Astrocyte (in vitro differentiated cells and primary cell): ENCODE results near the gene FEZF1. TPM values are rescaled to one million over a fixed set of nuclear protein-coding genes. Genes with fewer than 3 reads are reported as not detected.

Experiments used
- DNase-seq: peaks from one replicate; pipeline ENCODE4 v3.0.0-alpha.2; 2010; ENCODE audit warnings: low read depth
- FAIRE-seq: peaks from 2 replicates; lab custom pipeline; 2011; peaks lifted over from hg19 to GRCh38; lab: Jason Lieb, UNC
- H2AFZ ChIP-seq: 2 replicates; pipeline ENCODE4 v1.6.0; 2012; ENCODE audit warnings: low read depth, low read length, inconsistent platforms
- H3K27ac ChIP-seq: 2 replicates; pipeline ENCODE4 v1.5.1; 2011; ENCODE audit warnings: low read depth, low read length, inconsistent platforms
- H3K27me3 ChIP-seq: 2 replicates; pipeline ENCODE4 v1.6.0; 2011; ENCODE audit warnings: low read length, inconsistent platforms; ENCODE audit not compliant: insufficient read depth
- H3K36me3 ChIP-seq: 2 replicates; pipeline ENCODE4 v1.5.1; 2011; ENCODE audit warnings: low read length, inconsistent platforms; ENCODE audit not compliant: insufficient read depth
- H3K4me1 ChIP-seq: 2 replicates; pipeline ENCODE4 v1.5.1; 2011; ENCODE audit warnings: low read length, inconsistent platforms; ENCODE audit not compliant: insufficient read depth
- H3K4me2 ChIP-seq: 2 replicates; pipeline ENCODE4 v1.6.0; 2012; ENCODE audit warnings: low read length, inconsistent platforms
- H3K4me3 ChIP-seq: 2 replicates; pipeline ENCODE4 v1.5.1; 2011; ENCODE audit warnings: low read depth, mild to moderate bottlenecking, low read length, inconsistent platforms; ENCODE audit not compliant: insufficient read depth
- H3K79me2 ChIP-seq: 2 replicates; pipeline ENCODE4 v1.6.0; 2012; ENCODE audit warnings: mild to moderate bottlenecking, low read length, inconsistent platforms; ENCODE audit not compliant: insufficient read depth
- H3K9ac ChIP-seq: 2 replicates; pipeline ENCODE4 v1.6.0; 2012; ENCODE audit warnings: mild to moderate bottlenecking, low read length, inconsistent platforms
- H3K9me3 ChIP-seq: 2 replicates; pipeline ENCODE4 v1.5.1; 2012; ENCODE audit warnings: low read depth, mild to moderate bottlenecking, low read length, inconsistent platforms; ENCODE audit not compliant: insufficient read depth
- H4K20me1 ChIP-seq: 2 replicates; pipeline ENCODE4 v1.6.0; 2012; ENCODE audit warnings: low read length, inconsistent platforms; ENCODE audit not compliant: insufficient read depth
- H3K27ac Mint-ChIP-seq: one replicate; pipeline ENCODE4 v1.8.0; 2021; ENCODE audit warnings: mild to moderate bottlenecking, mixed read lengths; ENCODE audit not compliant: unreplicated experiment
- H3K27me3 Mint-ChIP-seq: one replicate; pipeline ENCODE4 v1.8.0; 2021; ENCODE audit warnings: low read depth, mixed read lengths; ENCODE audit not compliant: unreplicated experiment
- H3K36me3 Mint-ChIP-seq: one replicate; pipeline ENCODE4 v1.8.0; 2021; ENCODE audit warnings: low read depth, mixed read lengths; ENCODE audit not compliant: unreplicated experiment
- H3K4me1 Mint-ChIP-seq: one replicate; pipeline ENCODE4 v1.8.0; 2021; ENCODE audit warnings: low read depth, mixed read lengths; ENCODE audit not compliant: unreplicated experiment
- H3K4me3 Mint-ChIP-seq: one replicate; pipeline ENCODE4 v1.8.0; 2021; ENCODE audit warnings: mild to moderate bottlenecking, moderate library complexity, mixed read lengths; ENCODE audit not compliant: unreplicated experiment
- H3K9me3 Mint-ChIP-seq: one replicate; pipeline ENCODE4 v1.8.0; 2021; ENCODE audit warnings: mild to moderate bottlenecking, mixed read lengths; ENCODE audit not compliant: unreplicated experiment
- CTCF ChIP-seq: IDR thresholded peaks from 2 replicates; pipeline ENCODE4 v1.5.1; 2011; ENCODE audit warnings: low read depth, mild to moderate bottlenecking, inconsistent platforms, low read length, moderate library complexity; ENCODE audit not compliant: insufficient read depth
- EZH2 ChIP-seq: IDR thresholded peaks from 2 replicates; pipeline ENCODE4 v1.6.1; 2012; ENCODE audit warnings: mild to moderate bottlenecking, low read length, inconsistent platforms; ENCODE audit not compliant: insufficient read depth
- total RNA-seq: library from RNA; stranded (reverse); gene quantifications from 2 replicates; pipeline ENCODE4 v1.2.1, GENCODE V29; 2021

The FEZF1 gene
- total RNA-seq, 1 donor from 2014 or later, result 0.61 TPM

GRCh38 chr7:122258971-122259370, 45.6 kb downstream of the FEZF1 start:
- H3K27me3 Mint-ChIP-seq, result peaks cover 10% of the 10 kb centered on the region
- Histone ChIP-seq H3K27me3 (peaks cover 4% of the 10 kb centered on the region), H2AFZ (no peak overlapping the region), H3K27ac (no peak overlapping the region), H3K4me1 (no peaks in the 10 kb centered on the region), H3K36me3 (no peaks in the 10 kb centered on the region), H3K9ac (no peak overlapping the region), H3K4me3 (no peak overlapping the region), H3K79me2 (no peaks in the 10 kb centered on the region), H4K20me1 (no peaks in the 10 kb centered on the region), H3K4me2 (no peak overlapping the region), H3K9me3 (no peaks in the 10 kb centered on the region)
- no peaks in the 10 kb centered on the region for H3K4me1 Mint-ChIP-seq
- no peak for FAIRE-seq
- no peaks in the 10 kb centered on the region for H3K9me3 Mint-ChIP-seq
- H3K4me3 Mint-ChIP-seq, result no peak overlapping the region
- H3K27ac Mint-ChIP-seq, result no peak overlapping the region
- no peaks in the 10 kb centered on the region for H3K36me3 Mint-ChIP-seq
- no peak for DNase-seq
- TF ChIP-seq CTCF (no peak), EZH2 (no peak)

- Histone ChIP-seq H3K4me2 (no peak overlapping the region), H3K4me1 (no peaks in the 10 kb centered on the region), H4K20me1 (no peaks in the 10 kb centered on the region), H3K27ac (no peak overlapping the region), H3K9ac (no peak overlapping the region), H3K27me3 (peaks cover 4% of the 10 kb centered on the region), H2AFZ (no peak overlapping the region), H3K9me3 (no peaks in the 10 kb centered on the region), H3K36me3 (no peaks in the 10 kb centered on the region), H3K4me3 (no peak overlapping the region), H3K79me2 (no peaks in the 10 kb centered on the region)
- TF ChIP-seq CTCF (no peak), EZH2 (no peak)
- peaks cover 10% of the 10 kb centered on the region for H3K27me3 Mint-ChIP-seq
- H3K36me3 Mint-ChIP-seq, result no peaks in the 10 kb centered on the region
- no peak overlapping the region for H3K4me3 Mint-ChIP-seq
- no peak for FAIRE-seq
- no peaks in the 10 kb centered on the region for H3K4me1 Mint-ChIP-seq
- no peak overlapping the region for H3K27ac Mint-ChIP-seq
- H3K9me3 Mint-ChIP-seq, result no peaks in the 10 kb centered on the region
- no peak for DNase-seq
Measured at GRCh38 chr7:122257056-122257455, 47.5 kb downstream of the FEZF1 start.

- H3K4me2 ChIP-seq, result no peak overlapping the region
- H3K4me1 ChIP-seq, result no peaks in the 10 kb centered on the region
- Mint-ChIP-seq H3K4me1 (no peaks in the 10 kb centered on the region), H3K27ac (no peak overlapping the region), H3K27me3 (peaks cover 5% of the 10 kb centered on the region), H3K9me3 (no peaks in the 10 kb centered on the region), H3K36me3 (no peaks in the 10 kb centered on the region), H3K4me3 (no peak overlapping the region)
- no peaks in the 10 kb centered on the region for H3K36me3 ChIP-seq
- H3K9me3 ChIP-seq, result no peaks in the 10 kb centered on the region
- H3K9ac ChIP-seq, result no peak overlapping the region
- DNase-seq (no peak), FAIRE-seq (no peak)
- TF ChIP-seq EZH2, result no peak
- TF ChIP-seq CTCF, result no peak
- H3K27ac ChIP-seq, result no peak overlapping the region
- peaks cover 4% of the 10 kb centered on the region for H3K27me3 ChIP-seq
- H2AFZ ChIP-seq, result no peak overlapping the region
- no peaks in the 10 kb centered on the region for H3K79me2 ChIP-seq
- no peaks in the 10 kb centered on the region for H4K20me1 ChIP-seq
- H3K4me3 ChIP-seq, result no peak overlapping the region
Measured at GRCh38 chr7:122256046-122256445, 48.5 kb downstream of the FEZF1 start.
